Measurements from ENCODE around the gene MTERF1.

GRCh38 chr7:91847231-91847630 is 33.3 kb downstream of the MTERF1 start:
- no peak for TF ChIP-seq POLR2AphosphoS5 (IDR thresholded peaks at IDR 0.05; ENCODE audit: low read depth)
- TF ChIP-seq, protein P1, sequence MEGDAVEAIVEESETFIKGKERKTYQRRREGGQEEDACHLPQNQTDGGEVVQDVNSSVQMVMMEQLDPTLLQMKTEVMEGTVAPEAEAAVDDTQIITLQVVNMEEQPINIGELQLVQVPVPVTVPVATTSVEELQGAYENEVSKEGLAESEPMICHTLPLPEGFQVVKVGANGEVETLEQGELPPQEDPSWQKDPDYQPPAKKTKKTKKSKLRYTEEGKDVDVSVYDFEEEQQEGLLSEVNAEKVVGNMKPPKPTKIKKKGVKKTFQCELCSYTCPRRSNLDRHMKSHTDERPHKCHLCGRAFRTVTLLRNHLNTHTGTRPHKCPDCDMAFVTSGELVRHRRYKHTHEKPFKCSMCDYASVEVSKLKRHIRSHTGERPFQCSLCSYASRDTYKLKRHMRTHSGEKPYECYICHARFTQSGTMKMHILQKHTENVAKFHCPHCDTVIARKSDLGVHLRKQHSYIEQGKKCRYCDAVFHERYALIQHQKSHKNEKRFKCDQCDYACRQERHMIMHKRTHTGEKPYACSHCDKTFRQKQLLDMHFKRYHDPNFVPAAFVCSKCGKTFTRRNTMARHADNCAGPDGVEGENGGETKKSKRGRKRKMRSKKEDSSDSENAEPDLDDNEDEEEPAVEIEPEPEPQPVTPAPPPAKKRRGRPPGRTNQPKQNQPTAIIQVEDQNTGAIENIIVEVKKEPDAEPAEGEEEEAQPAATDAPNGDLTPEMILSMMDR (IDR thresholded peaks at IDR 0.05; ENCODE audit: insufficient read depth, low read length) = no peak
